GM21423 (cell line): ENCODE data around the gene MFAP4.
"Not testable (repeated sequence)": the region's sequence is repeated elsewhere in the genome, so short reads cannot be mapped to it uniquely, and the experiment has no call there.

Experiments
- ATAC-seq: cut with Tn5 transposase; IDR thresholded peaks from one replicate; pipeline ENCODE4 v1.9.1; 2021; ENCODE audit warnings: mild to moderate bottlenecking, moderate library complexity; ENCODE audit not compliant: unreplicated experiment

MFAP4 gene

DNA sequence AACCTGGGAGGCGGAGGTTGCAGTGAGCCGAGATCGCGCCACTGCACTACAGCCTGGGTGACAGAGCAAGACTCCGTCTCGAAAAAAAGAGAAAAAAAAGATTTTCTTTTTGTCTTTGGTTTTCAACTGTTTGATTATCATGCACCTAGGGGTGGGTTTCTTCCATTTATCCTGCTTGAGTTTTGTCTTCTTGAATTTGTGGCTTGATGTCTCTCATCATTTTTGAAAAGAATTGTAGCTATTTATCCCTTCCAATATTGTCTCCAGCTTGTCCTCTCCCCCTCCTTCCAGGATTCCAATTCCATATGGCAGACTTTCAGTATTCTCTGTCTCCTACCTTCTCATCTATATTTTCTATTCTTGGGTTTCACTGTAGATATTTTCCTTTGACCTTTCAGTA lies 32.2 kb downstream of the MFAP4 start:
- ATAC-seq, result no peak

DNA sequence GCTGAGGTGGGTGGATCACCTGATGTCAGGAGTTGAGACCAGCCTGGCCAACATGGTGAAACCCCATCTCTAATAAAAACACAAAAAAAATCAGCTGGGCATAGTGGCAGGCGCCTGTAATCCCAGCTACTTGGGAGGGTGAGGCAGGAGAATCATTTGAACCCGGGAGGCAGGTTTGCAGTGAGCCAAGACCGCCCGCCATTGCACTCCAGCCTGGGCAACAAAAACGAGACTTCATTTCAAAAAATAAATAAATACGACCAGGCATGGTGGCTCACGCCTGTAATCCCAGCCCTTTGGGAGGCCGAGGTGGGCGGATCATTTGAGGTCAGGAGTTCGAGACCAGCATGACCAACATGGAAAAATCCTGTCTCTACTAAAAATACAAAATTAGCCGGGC lies 33.6 kb downstream of the MFAP4 start:
- ATAC-seq, result not testable (repeated sequence)

DNA sequence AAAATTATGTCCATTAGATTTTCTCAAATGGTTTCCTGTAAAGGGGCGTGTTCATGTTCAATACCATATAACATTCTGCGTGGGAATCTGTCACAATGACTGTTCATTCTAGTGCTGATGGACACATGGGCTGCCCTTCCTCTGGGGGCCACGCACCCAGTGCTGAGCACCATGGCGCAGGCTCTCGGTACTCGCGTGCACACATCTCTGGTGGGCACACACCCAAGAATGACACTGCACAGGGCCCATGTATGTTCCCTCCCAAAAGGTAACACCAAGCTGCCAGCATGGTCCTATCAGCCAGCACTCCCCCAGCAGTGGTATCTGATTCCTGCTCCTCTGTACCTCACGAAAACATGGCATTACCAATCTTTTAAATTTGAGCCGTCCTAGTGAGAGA lies 38.2 kb downstream of the MFAP4 start:
- ATAC-seq, result no peak

DNA sequence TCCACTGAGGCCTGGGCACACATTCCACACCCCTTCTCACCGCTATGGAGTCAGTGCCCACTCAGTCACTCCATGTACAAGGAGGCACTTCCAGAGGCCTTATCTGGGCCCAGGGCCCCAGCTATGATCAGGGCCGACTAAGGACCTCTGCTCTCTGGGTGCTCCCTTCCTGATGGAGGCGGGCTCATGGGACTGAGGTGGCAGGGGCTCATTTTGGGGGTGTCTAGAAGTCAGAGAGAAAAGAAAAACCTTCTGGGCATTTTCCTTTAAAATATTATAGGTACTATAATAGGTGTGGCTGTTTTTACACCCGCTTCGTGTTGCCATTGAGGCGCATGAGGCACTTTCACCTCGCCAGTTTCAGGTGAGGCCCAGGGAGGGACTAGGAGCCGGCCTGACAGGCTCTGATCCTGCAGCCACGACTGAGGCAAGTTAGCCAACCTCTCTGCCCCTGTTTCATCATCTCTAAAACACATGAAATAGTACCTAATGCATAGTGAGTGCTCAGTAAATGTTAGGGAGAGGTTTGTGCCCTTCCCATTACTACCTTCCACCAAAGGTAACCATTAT lies 38.8 kb downstream of the MFAP4 start:
- ATAC-seq, result no peak

DNA sequence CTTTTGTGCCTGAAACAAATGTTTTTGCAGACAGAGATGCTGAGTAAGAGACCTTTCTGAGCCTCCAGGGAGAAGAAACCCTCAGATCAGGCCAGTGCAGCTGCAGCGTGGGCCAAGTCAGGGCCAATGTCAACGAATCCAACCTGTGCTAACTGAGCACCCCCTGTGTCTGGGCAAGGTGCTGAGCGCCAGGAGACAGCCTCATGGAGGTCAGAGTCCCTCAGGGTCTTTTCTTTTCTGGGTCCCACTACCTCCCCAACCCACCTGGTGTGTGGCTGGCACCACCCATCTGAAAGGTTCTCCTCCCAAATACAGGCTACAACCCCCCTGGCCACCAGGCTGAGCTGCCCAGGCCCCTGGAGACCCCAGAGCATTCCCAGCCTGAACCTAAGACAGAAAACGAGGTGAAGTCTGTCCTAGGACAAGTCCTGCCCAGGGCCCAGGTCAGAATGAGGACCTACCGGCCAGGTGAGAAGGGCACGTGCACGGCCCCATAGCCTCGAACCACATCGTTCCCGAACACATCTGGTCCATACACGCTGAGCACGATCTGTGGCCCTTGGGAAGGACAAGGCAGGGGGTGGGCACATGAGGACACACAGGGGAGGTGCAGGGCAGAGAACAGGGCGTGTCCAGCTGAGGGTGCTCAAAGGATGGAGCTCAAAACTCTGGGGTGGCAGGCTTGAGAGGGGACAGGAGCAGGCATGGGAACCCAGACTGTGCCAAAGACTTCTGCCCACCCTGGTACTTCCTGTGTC lies 39.5 kb downstream of the MFAP4 start:
- ATAC-seq, result no peak

DNA sequence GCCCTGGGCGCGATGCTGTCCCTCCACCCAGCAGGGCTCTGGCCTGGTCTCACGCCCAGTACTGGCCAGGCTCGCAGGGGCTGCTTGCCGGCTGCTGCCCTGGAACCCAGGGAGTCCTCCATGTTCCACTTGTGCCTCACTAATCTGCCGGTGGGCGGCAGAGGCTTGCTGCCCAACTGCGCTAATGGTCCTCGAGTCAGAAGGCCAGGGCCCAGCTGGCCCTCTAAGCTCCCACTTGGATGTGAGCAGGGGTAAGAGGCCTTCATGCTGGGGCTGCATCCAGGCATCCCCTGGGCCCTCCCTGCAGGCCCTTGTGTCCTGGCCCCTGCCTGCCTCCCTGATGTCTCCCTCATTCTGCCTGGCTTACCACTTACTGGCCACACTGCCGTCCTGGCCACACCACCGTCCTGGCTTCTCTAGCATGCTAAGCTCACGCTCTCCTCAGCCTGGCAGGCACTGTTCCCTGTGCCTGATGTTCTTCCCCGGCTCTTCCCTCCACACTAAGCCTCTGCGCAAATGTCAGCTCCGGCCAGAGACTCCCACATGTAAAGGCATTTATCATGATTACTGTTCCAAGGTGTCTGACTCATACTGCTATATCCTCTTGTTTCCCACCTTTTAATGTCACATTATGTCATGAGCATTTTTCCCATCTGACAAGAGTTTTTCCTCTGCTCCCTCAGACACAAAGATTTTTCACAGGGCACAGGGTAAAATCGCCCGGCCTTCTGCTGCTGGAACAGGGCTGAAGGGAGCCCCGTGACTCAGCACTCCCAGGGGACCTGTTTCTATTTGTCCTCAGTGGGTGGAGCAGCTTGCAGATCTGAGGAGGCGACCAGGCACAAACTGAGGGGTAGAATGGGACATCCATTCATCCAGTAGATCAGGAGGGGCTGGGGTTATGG lies 40.4 kb downstream of the MFAP4 start:
- ATAC-seq, result no peak

DNA sequence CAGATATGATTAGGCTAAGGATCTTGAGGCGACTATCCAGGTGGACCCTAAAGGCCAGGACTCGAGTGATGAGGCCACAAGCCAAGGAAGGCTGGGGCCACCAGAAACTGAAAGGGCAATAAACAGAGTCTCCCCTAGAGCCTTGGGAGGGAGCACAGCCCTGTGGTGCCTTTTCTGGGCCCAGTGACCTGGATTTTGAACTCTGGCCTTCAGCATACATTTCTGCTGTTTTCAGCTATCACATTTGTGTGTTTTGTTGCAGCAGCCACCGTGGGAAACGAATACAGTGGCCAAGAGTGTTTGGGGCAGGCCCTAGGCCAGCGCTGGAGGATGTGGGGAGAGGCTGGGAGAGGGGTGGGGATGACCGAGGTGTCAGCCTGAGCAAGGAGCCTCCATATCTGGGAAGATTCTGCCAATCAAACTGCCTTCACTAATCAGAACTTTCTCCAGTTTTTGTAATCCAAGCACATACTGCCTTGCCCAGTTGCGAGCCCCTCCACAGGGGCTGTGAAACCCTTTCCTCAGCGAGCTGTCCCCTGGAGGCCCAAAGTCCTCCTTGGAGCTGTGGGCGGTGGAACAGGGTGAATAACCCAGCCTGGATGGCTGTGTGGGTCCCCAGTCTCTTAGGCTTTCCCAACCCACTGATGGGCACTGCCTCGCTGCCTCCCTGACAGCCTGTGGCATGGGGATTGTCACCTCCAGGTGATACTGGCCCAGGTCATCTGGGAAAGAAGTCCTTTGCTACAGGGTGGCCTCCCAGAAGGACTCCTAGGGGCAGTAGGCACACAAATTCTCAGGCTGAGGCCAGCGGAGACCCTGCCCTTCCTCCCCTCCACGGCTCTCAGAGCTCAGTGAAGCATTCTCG lies 41.3 kb downstream of the MFAP4 start:
- ATAC-seq, result no peak

DNA sequence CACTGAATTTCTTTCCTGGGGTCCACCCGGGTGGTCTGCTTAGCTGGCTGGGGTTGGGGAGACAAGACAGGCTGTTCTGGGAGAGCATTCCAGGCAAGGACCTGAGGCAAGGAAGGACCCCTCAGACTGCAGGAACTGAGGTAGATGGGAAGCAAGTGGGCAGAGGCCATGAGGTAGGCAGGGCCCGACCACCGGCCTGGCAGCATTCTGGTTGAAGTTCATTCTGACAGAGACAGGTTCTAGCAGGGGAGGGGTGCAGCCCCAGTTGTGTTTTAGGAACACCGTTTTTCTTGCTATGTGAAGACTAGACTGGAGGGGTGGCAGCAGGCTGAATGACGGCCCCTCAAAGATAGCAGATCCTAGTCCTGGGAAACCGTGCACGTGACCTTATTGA lies 41.9 kb downstream of the MFAP4 start:
- no peak for ATAC-seq

DNA sequence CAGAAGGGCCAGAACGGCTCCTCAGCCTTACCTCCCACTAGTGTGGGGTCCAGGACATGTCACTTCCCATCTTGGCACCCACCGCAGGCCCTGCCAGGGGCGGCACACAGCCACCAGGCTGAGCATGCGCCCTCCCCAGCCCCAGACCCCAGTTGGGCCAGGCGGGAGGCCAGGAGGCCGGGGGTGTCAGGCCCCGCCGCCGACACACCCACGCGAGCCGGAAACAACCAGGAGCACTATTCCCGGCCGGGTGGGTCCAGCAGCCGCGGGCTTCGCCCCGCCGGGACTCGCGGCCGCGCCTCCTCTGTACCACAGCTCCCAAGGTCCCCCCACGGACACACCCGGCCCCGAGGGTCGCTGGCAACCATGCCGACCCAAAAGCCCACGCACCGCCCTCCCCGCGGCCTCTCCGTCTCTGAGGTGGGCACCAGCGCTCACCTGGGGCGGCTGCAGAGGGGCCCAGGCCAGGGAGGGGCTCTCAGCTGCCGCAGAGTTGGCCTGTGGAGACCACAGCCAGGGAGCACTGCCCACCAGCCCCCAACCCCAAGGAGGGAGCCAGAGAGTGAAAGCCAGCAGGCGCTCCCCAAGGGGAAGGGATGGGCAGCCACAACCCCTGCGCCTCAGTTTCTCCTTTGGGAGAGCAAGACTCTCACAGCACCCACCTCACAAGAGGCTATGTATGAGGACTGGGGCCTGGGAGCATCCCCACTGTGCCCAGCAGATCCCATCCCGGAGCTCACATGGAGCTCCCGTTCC lies 42.5 kb downstream of the MFAP4 start:
- ATAC-seq, result no peak

DNA sequence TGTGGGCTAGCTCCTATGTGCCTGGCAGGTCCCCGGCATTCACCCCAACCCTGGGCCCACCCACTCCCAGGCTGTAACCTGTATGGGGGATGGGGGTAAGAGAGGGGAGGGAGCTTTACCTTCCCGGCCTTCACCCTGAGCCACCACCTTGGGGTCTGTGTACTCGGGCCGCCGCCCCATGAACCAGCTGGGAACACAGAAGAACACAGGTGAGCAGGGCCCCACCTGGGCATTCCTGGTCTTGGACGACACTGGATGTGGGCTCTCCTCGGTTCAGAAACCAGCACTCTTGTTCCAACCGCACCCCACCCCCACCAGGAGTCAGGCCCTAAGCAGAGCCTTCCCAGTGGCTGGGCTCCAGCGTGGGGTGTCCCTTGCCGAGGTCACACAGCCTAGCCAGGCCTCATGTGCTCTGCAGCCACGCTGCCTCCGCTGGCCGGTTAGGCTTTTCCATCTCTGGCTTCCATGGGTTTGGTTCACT lies 43.3 kb downstream of the MFAP4 start:
- ATAC-seq, result no peak

DNA sequence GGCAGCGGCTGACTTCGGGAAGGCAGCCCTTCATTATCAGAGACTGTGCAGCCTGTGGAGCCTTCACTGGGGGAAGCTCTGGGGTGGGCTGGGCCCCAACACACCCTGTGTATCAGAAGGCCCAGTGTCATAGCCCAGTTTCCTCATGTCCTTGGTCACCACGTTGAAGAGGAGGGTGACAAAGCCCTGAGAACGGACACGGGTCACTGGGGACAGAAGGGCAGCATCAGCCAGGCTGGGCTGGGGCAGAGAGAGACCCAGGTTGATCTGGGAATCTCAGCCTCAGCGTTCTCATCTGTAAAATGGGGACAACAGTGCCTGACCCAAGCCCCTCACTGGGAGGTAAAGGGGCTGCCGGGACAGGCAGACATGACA lies 43.7 kb downstream of the MFAP4 start:
- no peak for ATAC-seq

DNA sequence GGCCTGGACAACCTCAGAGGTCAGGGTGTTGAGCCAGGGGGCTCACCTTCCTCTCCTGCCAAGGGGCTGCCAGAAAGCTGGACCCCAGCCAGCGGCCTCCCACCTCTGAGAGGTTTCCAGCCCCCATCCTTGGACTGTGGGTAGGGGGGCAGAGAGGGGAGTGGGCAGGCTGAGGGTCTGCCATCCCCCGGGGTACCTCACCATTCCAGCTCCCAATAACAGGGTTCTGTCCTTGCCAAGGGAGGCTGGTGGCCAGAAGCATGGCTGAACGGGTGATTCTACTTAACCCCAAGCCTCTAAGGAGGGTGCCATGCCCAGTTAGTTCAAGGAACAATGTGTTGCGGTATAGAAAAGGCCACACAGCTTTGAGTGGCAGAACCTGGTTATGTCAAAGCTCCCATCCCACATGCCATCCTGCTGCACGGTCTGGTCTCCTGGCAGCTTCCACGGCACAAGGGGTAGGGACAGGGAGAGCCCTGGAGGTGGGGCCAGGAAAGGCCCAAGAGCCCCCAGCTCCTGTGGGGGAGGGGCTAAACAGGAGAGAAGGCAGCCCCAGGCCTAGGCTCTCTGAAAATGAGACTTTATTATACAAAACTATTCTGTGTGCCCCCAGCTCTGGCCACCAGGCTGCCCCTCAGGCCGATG lies 44.3 kb downstream of the MFAP4 start:
- ATAC-seq, result no peak

DNA sequence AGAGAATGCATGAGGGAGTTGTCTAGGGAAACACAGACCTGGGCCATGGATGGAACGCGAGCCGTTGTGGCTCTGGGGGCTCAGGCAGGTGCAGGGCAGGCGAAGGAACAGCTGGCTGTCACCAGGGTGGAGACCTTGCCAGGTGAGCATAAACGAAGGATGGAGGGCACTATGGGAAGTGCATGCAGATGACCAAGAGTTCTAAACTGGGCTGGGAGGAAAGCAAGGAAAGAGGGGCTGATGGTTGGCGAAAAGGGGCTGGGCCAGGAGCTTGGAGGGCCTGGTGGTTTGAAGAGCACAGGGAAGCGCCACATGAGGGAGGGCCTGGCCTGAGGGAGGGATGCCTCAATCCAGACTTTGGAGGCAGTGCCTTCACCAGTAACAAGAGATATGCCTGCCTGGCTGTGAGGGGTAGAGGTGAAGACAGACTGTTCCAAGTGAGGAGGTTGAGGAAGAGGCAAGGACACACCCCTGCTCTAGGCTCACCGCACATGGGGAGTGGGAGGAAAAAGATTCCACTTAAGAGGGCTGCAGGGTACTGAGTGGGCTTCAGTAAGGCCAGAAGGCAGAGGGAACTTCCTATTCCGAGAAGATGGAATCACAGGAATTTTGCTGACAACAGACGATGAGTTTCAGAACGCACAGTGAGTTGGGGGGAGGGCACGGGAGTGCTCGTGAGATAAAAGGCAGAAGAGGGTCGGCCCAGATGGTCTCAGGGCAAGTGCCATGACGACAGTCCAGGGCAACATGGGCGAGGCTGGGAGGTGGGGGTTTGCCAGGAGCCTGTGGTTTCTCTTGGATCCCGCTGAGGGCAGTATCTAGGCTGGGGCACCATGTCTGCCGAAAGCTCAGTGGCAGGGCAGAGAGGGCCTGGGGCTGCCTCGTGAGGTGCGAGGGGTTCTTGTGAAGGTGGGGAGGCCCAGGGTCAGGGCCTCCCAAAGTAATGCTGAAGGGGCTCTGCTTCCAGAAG lies 45.1 kb downstream of the MFAP4 start:
- no peak for ATAC-seq

DNA sequence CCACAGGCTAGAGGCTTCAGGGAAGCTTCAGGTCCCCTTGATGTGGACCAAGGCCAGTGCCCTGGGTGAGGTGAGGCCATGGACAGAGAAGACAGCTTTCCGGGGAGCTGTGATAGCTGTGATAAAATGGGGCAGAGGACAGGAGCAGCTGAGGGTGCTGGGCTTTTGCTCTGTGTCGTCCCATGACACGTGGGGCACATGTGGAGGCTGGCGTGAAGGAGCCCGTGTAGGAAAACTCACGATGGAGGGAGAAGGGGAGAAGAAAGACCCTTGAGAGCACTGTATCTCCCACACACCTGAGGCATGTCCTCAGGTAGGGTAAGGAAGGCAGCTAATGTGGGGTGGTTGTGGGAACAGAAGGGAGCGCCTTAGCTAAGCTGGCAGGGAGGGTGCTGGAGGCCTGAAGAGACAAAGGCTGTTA lies 45.8 kb downstream of the MFAP4 start:
- no peak for ATAC-seq

DNA sequence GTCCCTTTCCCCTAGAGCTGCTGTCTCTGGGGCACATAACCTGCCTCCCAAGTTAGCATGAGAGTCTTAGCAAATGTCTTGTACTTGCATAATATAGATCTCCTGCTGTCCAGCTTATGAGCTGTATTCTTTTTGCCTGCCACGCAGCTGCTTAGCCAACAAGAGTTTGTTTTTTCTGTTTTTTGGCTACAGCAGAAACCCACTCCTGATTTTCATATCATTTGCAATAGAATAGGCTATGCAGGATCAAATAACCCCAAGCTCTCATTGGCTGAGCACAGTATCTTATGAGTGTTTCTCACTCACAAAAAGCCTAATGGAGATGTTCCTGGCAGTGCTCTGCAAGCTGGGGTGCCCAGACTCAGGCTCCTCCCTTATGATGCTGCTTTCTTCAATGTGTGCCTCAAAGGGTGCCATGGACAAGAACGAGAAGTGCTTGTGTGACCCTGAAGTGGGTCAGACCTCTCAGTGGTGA lies 47.6 kb downstream of the MFAP4 start:
- ATAC-seq, result no peak

DNA sequence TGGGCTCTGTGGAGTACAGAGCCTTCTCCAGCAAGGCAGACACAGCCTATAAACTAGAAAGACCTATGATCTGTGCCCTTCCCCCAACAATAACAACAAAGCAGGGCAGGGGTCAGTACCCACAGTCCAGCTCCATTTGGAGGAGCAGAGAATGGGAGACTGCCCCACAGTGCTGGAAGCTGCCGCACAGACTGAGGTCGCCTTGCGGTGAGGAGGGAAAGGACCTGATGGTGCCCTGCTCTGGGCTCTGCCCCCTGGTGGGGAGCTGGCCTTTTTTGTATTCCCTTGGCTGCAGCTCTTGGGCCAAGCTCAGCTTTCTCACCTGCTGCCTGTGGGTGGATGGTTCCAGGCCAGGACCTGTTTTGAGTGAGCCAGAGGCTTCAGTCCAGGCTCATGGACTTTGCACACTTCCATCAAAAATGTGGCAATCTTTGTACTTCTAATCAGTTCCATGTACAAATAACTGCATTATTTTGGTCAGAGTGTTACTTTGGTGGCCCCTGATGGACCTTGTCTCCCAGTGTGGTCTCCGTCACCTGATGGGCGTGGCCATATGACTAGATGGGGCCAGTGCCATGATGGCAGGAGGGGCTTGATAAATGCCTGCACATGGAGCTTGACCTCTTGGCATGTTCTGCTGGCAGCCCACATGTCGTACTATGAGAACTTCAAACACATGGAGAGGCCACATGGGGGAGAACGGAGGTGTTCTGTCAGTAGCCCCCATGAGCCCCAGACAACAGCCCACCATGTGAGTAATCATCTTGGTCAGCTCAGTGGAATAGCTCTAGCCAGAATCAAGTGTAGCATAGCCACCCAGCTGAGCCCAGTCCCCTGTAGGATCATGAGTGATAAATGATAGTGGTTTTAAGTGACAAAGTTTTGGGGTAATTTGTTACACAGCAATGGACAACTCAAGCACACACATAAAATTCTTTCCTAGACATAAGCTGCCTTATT lies 48.7 kb downstream of the MFAP4 start:
- peak; percentile 63 for ATAC-seq

DNA sequence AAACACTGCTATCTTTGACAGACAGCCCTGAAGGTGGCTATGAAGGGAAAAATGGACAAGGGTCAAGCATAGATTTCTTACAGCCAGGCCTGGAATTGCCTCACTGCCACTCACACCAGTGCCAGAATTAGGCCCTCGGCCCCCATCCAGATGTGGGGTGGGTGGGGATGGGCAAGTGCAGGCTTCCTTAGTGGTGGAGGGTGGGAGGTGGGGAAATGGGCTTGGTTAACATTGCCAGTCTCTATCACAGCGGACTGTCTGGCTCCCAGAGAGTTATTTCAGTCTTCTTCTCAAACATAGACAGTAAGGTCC lies 49.3 kb downstream of the MFAP4 start:
- ATAC-seq, result no peak
